GM12892 (cell line): Measurements from ENCODE around the gene SLCO2A1.

Experiments used
- POLR2A ChIP-seq: IDR thresholded peaks from 2 replicates; pipeline ENCODE4 v1.6.1; 2011; ENCODE audit warnings: low read depth, low read length, control low read depth
- POLR2AphosphoS5 ChIP-seq: IDR thresholded peaks from 2 replicates; pipeline ENCODE4 v1.6.1; 2011; ENCODE audit warnings: low read depth, low read length, control low read depth
- TAF1 ChIP-seq: IDR thresholded peaks from 2 replicates; pipeline ENCODE4 v1.6.1; 2011; ENCODE audit warnings: low read depth, mild to moderate bottlenecking, control low read depth, low read length, borderline replicate concordance

- TF ChIP-seq POLR2A (no peak), POLR2AphosphoS5 (no peak), TAF1 (no peak)
Measured at GRCh38 chr3:133977568-133977967, 52.2 kb downstream of the SLCO2A1 start.
